WTC11 (cell line): Measurements from ENCODE around the gene ZCCHC13. TPM values are rescaled to one million over a fixed set of nuclear protein-coding genes. Genes with fewer than 3 reads are reported as not detected.
A peak's percentile ranks its signal among the peaks of the same experiment; 100 is the strongest.

Source experiments
- ATAC-seq: fragments of 200-7000 bp; cut with Tn5 transposase; 2 replicates; pipeline ENCODE4 v1.10.0; 2021; ENCODE audit warnings: mild to moderate bottlenecking, moderate library complexity
- CTCF ChIA-PET: fragments of 300-600 bp; sonication (Branson Sonifier 250); formaldehyde crosslinking; loops from one replicate; lab custom pipeline; 2021; ENCODE audit warnings: antibody characterized with exemption; lab: Charles Lee
- POLR2A ChIA-PET: fragments of 350-600 bp; sonication (Branson Sonifier 250); formaldehyde crosslinking; loops from one replicate; lab custom pipeline; 2021; ENCODE audit warnings: antibody characterized with exemption; lab: Charles Lee
- DNase-seq: peaks from one replicate; pipeline ENCODE4 v3.0.0; 2021; ENCODE audit warnings: low spot score
- H3K27ac Mint-ChIP-seq: 2 replicates; pipeline ENCODE4 v1.8.0; 2021; ENCODE audit warnings: mixed read lengths
- H3K27me3 Mint-ChIP-seq: 2 replicates; pipeline ENCODE4 v1.8.0; 2021; ENCODE audit warnings: low read depth, mild to moderate bottlenecking, moderate library complexity, mixed read lengths
- H3K36me3 Mint-ChIP-seq: 2 replicates; pipeline ENCODE4 v1.8.0; 2021; ENCODE audit warnings: mixed read lengths
- H3K4me1 Mint-ChIP-seq: 2 replicates; pipeline ENCODE4 v1.8.0; 2022; ENCODE audit warnings: mixed read lengths
- H3K4me3 Mint-ChIP-seq: 2 replicates; pipeline ENCODE4 v1.8.0; 2021; ENCODE audit warnings: mild to moderate bottlenecking, moderate library complexity, mixed read lengths
- H3K9me3 Mint-ChIP-seq: 2 replicates; pipeline ENCODE4 v1.8.0; 2021; ENCODE audit warnings: mixed read lengths
- E2F4 ChIP-seq: sonication (generic); formaldehyde crosslinking; IDR thresholded peaks from 2 replicates; pipeline ENCODE4 v1.8.1; 2022; ENCODE audit warnings: low read depth, mild to moderate bottlenecking, moderate library complexity, missing genetic modification reagents, borderline replicate concordance
- ESRRA ChIP-seq: sonication (generic); formaldehyde crosslinking; IDR thresholded peaks from 2 replicates; pipeline ENCODE4 v1.8.1; 2022; ENCODE audit warnings: mild to moderate bottlenecking, missing genetic modification reagents, borderline replicate concordance
- FOXP1 ChIP-seq: sonication (generic); formaldehyde crosslinking; IDR thresholded peaks from 2 replicates; pipeline ENCODE4 v1.8.0; 2022; ENCODE audit warnings: missing genetic modification reagents, mild to moderate bottlenecking, moderate library complexity, borderline replicate concordance
- NFE2L1 ChIP-seq: sonication (generic); formaldehyde crosslinking; IDR thresholded peaks from 2 replicates; pipeline ENCODE4 v1.8.1; 2023; ENCODE audit warnings: missing genetic modification reagents
- PREB ChIP-seq: sonication (generic); formaldehyde crosslinking; IDR thresholded peaks from 2 replicates; pipeline ENCODE4 v1.8.1; 2022; ENCODE audit warnings: mild to moderate bottlenecking, missing genetic modification reagents, moderate library complexity, borderline replicate concordance
- ZNF219 ChIP-seq: sonication (generic); formaldehyde crosslinking; IDR thresholded peaks from 2 replicates; pipeline ENCODE4 v1.8.0; 2023; ENCODE audit warnings: missing genetic modification reagents, mild to moderate bottlenecking, borderline replicate concordance
- ZNF396 ChIP-seq: fragments of 250-450 bp; sonication (Bioruptor Pico); IDR thresholded peaks from 2 replicates; pipeline ENCODE4 v1.8.0; 2021; ENCODE audit warnings: mild to moderate bottlenecking, moderate library complexity, borderline replicate concordance
- ZNF416 ChIP-seq: fragments of 250-450 bp; sonication (Bioruptor Pico); IDR thresholded peaks from 2 replicates; pipeline ENCODE4 v1.9.0; 2021; ENCODE audit warnings: mild to moderate bottlenecking, inconsistent platforms
- ZNF423 ChIP-seq: fragments of 250-450 bp; sonication (Bioruptor Pico); IDR thresholded peaks from 2 replicates; pipeline ENCODE4 v2.1.2; 2022; ENCODE audit warnings: mild to moderate bottlenecking, moderate library complexity
- ZSCAN18 ChIP-seq: fragments of 250-450 bp; sonication (Bioruptor Pico); IDR thresholded peaks from 2 replicates; pipeline ENCODE4 v2.1.2; 2022; ENCODE audit warnings: mild to moderate bottlenecking, moderate library complexity
- total RNA-seq: library from RNA; stranded (reverse); gene quantifications from 3 replicates; pipeline ENCODE4 v1.2.3, GENCODE V29; 2021
- TF ChIP-seq, protein P1 (sequence below): sonication (generic); formaldehyde crosslinking; IDR thresholded peaks from 2 replicates; pipeline ENCODE4 v1.8.1; 2023; ENCODE audit warnings: mild to moderate bottlenecking, missing genetic modification reagents, borderline replicate concordance
- TF ChIP-seq, protein P2 (sequence below): sonication (generic); formaldehyde crosslinking; IDR thresholded peaks from 2 replicates; pipeline ENCODE4 v1.8.0; 2023; ENCODE audit warnings: missing genetic modification reagents, mild to moderate bottlenecking, borderline replicate concordance

The ZCCHC13 gene
- total RNA-seq, 1 experiment from 2014 or later = not detected

- TF ChIP-seq, protein P1, sequence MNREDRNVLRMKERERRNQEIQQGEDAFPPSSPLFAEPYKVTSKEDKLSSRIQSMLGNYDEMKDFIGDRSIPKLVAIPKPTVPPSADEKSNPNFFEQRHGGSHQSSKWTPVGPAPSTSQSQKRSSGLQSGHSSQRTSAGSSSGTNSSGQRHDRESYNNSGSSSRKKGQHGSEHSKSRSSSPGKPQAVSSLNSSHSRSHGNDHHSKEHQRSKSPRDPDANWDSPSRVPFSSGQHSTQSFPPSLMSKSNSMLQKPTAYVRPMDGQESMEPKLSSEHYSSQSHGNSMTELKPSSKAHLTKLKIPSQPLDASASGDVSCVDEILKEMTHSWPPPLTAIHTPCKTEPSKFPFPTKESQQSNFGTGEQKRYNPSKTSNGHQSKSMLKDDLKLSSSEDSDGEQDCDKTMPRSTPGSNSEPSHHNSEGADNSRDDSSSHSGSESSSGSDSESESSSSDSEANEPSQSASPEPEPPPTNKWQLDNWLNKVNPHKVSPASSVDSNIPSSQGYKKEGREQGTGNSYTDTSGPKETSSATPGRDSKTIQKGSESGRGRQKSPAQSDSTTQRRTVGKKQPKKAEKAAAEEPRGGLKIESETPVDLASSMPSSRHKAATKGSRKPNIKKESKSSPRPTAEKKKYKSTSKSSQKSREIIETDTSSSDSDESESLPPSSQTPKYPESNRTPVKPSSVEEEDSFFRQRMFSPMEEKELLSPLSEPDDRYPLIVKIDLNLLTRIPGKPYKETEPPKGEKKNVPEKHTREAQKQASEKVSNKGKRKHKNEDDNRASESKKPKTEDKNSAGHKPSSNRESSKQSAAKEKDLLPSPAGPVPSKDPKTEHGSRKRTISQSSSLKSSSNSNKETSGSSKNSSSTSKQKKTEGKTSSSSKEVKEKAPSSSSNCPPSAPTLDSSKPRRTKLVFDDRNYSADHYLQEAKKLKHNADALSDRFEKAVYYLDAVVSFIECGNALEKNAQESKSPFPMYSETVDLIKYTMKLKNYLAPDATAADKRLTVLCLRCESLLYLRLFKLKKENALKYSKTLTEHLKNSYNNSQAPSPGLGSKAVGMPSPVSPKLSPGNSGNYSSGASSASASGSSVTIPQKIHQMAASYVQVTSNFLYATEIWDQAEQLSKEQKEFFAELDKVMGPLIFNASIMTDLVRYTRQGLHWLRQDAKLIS (CRISPR knock-in tag) = no peak
- TF ChIP-seq ZNF416 (CRISPR knock-in tag) = no peak
- TF ChIP-seq FOXP1 (CRISPR knock-in tag) = no peak
- no peak for TF ChIP-seq ESRRA (CRISPR knock-in tag)
- TF ChIP-seq PREB (CRISPR knock-in tag) = no peak
- no peak for TF ChIP-seq ZNF396
- TF ChIP-seq ZNF423 = no peak
- TF ChIP-seq ZSCAN18 (CRISPR knock-in tag) = no peak
- TF ChIP-seq, protein P2, sequence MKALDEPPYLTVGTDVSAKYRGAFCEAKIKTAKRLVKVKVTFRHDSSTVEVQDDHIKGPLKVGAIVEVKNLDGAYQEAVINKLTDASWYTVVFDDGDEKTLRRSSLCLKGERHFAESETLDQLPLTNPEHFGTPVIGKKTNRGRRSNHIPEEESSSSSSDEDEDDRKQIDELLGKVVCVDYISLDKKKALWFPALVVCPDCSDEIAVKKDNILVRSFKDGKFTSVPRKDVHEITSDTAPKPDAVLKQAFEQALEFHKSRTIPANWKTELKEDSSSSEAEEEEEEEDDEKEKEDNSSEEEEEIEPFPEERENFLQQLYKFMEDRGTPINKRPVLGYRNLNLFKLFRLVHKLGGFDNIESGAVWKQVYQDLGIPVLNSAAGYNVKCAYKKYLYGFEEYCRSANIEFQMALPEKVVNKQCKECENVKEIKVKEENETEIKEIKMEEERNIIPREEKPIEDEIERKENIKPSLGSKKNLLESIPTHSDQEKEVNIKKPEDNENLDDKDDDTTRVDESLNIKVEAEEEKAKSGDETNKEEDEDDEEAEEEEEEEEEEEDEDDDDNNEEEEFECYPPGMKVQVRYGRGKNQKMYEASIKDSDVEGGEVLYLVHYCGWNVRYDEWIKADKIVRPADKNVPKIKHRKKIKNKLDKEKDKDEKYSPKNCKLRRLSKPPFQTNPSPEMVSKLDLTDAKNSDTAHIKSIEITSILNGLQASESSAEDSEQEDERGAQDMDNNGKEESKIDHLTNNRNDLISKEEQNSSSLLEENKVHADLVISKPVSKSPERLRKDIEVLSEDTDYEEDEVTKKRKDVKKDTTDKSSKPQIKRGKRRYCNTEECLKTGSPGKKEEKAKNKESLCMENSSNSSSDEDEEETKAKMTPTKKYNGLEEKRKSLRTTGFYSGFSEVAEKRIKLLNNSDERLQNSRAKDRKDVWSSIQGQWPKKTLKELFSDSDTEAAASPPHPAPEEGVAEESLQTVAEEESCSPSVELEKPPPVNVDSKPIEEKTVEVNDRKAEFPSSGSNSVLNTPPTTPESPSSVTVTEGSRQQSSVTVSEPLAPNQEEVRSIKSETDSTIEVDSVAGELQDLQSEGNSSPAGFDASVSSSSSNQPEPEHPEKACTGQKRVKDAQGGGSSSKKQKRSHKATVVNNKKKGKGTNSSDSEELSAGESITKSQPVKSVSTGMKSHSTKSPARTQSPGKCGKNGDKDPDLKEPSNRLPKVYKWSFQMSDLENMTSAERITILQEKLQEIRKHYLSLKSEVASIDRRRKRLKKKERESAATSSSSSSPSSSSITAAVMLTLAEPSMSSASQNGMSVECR = no peak
- TF ChIP-seq E2F4 (CRISPR knock-in tag) = no peak
- TF ChIP-seq, all 79 proteins: peak for 0
Observed at GRCh38 chrX:74291577-74291963, 12.4 kb upstream of the ZCCHC13 start (continued).

DNA sequence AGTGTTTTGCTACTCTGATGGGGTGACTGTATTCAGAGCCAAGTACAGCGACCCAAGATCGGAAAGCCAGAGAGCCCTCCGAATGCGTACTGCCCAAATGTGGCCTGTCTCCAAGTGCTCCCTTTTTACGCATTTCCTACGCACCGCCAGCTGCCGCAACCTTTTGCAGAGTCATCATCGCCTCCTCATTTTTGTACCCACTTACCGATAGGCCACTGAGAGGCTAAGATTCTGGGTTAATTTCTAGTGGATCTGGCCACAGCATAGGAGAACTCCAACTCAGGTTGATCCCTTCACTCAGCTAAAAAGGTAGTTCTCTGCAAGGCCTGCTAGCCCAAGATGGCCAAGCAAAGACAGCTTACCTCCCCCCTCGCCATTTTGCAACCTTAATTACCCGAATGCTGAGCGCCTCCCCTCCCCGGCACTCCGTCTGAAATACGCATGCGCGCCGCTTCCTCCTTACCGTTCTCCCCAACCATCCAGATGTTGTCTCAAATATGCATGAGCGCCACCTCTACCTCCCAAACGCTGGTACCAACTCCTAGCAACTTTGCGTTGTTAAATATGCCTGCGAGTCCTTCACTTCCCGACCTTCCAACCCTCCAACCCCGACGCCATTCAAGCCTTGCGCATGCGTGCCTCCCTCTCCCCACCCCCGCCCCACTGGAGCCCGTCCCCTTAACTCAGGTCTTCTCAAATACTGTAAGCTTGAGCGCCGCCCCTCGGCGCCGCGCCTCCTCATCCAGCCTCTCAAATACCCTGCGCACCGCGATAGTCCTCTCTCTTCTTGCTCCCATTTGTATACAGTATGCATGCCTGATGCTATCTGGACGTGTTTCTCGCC is 11.8 kb upstream of the ZCCHC13 start:
- H3K9me3 Mint-ChIP-seq = no peaks in the 10 kb centered on the region
- POLR2A ChIA-PET = interaction anchor here (0.5 to 2.0 kb wide), 5 partner anchors 33 to 445 kb away, joined by 3 to 6 read pairs (median 5); no protein-coding TSS in a partner anchor
- DNase-seq (peak; percentile 77), ATAC-seq (peak; percentile 85)
- H3K36me3 Mint-ChIP-seq = peaks cover 16% of the 10 kb centered on the region
- H3K27me3 Mint-ChIP-seq = no peaks in the 10 kb centered on the region
- H3K4me3 Mint-ChIP-seq = peak overlapping the region; percentile 98
- peaks cover 22% of the 10 kb centered on the region for H3K4me1 Mint-ChIP-seq
- CTCF ChIA-PET = interaction anchor here (0.6 to 3.4 kb wide), 4 partner anchors 33 to 129 kb away, joined by 3 to 30 read pairs (median 4); no protein-coding TSS in a partner anchor
- TF ChIP-seq ZNF219 (CRISPR knock-in tag) (no peak), NFE2L1 (CRISPR knock-in tag) (0 out of 2 replicates have a peak, but pooled peaks have one; percentile 22)
- peak overlapping the region; percentile 99 for H3K27ac Mint-ChIP-seq
